Prostate gland (tissue), 2 donors: ENCODE measurements around the gene P2RY2. TPM values are rescaled to one million over a fixed set of nuclear protein-coding genes. Genes with fewer than 3 reads are reported as not detected.

Source experiments
- DNase-seq: peaks from one replicate; pipeline ENCODE4 v3.0.0-alpha.2; 2019; ENCODE audit warnings: low spot score
- H3K27ac ChIP-seq, 2 donors: fragments of 200-600 bp; sonication (generic); 2 replicates each; pipeline ENCODE4 v1.5.1; 2017 to 2019
- H3K27me3 ChIP-seq: fragments of 200-600 bp; sonication (generic); replicated peaks from 2 replicates; pipeline ENCODE4 v1.5.1; 2019; ENCODE audit not compliant: insufficient read depth
- H3K36me3 ChIP-seq, 2 donors: fragments of 200-600 bp; sonication (generic); 1 replicate in 1 of 2; 2 replicates in 1 of 2; pipeline versions ENCODE4 v1.5.1 to v1.8.1; 2017 to 2019
- H3K4me1 ChIP-seq: fragments of 200-600 bp; sonication (generic); replicated peaks from 2 replicates; pipeline ENCODE4 v1.5.1; 2019
- H3K4me3 ChIP-seq, 2 donors: fragments of 200-600 bp; sonication (generic); 2 replicates each; pipeline ENCODE4 v1.5.1; 2017 to 2019
- H3K9me3 ChIP-seq: fragments of 200-600 bp; sonication (generic); 2 replicates; pipeline ENCODE4 v1.5.1; 2017
- CTCF ChIP-seq, 4 experiments: fragments of 200-600 bp in 2 of 4; fragments of 450-650 bp in 2 of 4; sonication (generic) in 2 of 4; IDR thresholded peaks; 1 replicate in 3 of 4; 2 replicates in 1 of 4; pipeline ENCODE4 v1.5.1; 2016 to 2019; ENCODE audit warnings: antibody characterized with exemption in 4 of 4, mild to moderate bottlenecking in 2 of 4, moderate library complexity in 2 of 4
- POLR2A ChIP-seq: fragments of 450-650 bp; IDR thresholded peaks from one replicate; pipeline ENCODE4 v1.6.1; 2016; ENCODE audit warnings: antibody characterized with exemption, mild to moderate bottlenecking
- POLR2AphosphoS5 ChIP-seq: sonication (generic); formaldehyde crosslinking; IDR thresholded peaks from one replicate; pipeline ENCODE4 v1.6.1; 2017; ENCODE audit warnings: antibody characterized with exemption
- WGBS: methylation state at CpG from one replicate; pipeline ENCODE4 v1.1.5; 2018; 5-methylcytosine and 5-hydroxymethylcytosine counted together
- intact Hi-C: fragments of 100-400 bp; cut with DNase I; formaldehyde crosslinking; loops from one replicate; pipeline ENCODE4 v1.14.2; 2022
- total RNA-seq, 2 donors: library from RNA; depleted of rRNA; stranded (reverse); fragments of >200 nt; gene quantifications; one replicate each; pipeline ENCODE4 v1.1.0, GENCODE V29; 2016

Gene P2RY2
- total RNA-seq, 2 donors from 2014 or later = 2.7 to 3.5 TPM

- no peaks in the 10 kb centered on the region for H3K9me3 ChIP-seq
- DNase-seq = no peak
- H3K36me3 ChIP-seq = no peaks in the 10 kb centered on the region
- no peak for TF ChIP-seq POLR2A
- TF ChIP-seq CTCF (IDR thresholded peaks at IDR 0.05) = no peak
- TF ChIP-seq POLR2AphosphoS5 = no peak
- whole genome bisulfite sequencing = 88% methylated on average over 7 of the region's 7 CpGs
- intact Hi-C loops = loop anchor here (5.0 kb wide), 2 partner anchors 52 to 407 kb away; no protein-coding TSS in a partner anchor
- H3K27me3 ChIP-seq = no peaks in the 10 kb centered on the region
- H3K4me3 ChIP-seq = no peak overlapping the region
- H3K27ac ChIP-seq = no peak overlapping the region
- no peaks in the 10 kb centered on the region for H3K4me1 ChIP-seq
Observed at GRCh38 chr11:73239571-73240189, 21.6 kb downstream of the P2RY2 start.

GRCh38 chr11:73240190-73240781 is 22.2 kb downstream of the P2RY2 start:
- DNase-seq = no peak
- WGBS = 25% methylated on average over 4 of the region's 4 CpGs
- TF ChIP-seq POLR2A = no peak
- no peak for TF ChIP-seq POLR2AphosphoS5
- no peak for TF ChIP-seq CTCF (IDR thresholded peaks at IDR 0.05)
- Histone ChIP-seq H3K27ac (no peak overlapping the region), H3K4me1 (no peaks in the 10 kb centered on the region), H3K9me3 (no peaks in the 10 kb centered on the region), H3K4me3 (no peak overlapping the region), H3K36me3 (no peaks in the 10 kb centered on the region), H3K27me3 (no peaks in the 10 kb centered on the region)
- intact Hi-C loops = loop anchor here (5.0 kb wide), 2 partner anchors 53 to 408 kb away; no protein-coding TSS in a partner anchor

GRCh38 chr11:73241300-73241699 is 23.2 kb downstream of the P2RY2 start:
- H3K27ac ChIP-seq = no peak overlapping the region
- no peaks in the 10 kb centered on the region for H3K9me3 ChIP-seq
- no peaks in the 10 kb centered on the region for H3K36me3 ChIP-seq
- 85% methylated on average over 4 of the region's 4 CpGs for WGBS
- intact Hi-C loops = loop anchor here (5.0 kb wide), 2 partner anchors 54 to 409 kb away; no protein-coding TSS in a partner anchor
- H3K27me3 ChIP-seq = no peaks in the 10 kb centered on the region
- TF ChIP-seq POLR2A = no peak
- no peak for TF ChIP-seq POLR2AphosphoS5
- no peak for TF ChIP-seq CTCF (IDR thresholded peaks at IDR 0.05)
- no peak overlapping the region for H3K4me3 ChIP-seq
- DNase-seq = no peak
- no peaks in the 10 kb centered on the region for H3K4me1 ChIP-seq

GRCh38 chr11:73242251-73243092 is 24.4 kb downstream of the P2RY2 start:
- intact Hi-C loops = loop anchor here (5.0 kb wide), 2 partner anchors 55 to 410 kb away; no protein-coding TSS in a partner anchor
- Histone ChIP-seq H3K27me3 (no peaks in the 10 kb centered on the region), H3K36me3 (no peaks in the 10 kb centered on the region), H3K4me3 (no peak overlapping the region), H3K9me3 (no peaks in the 10 kb centered on the region), H3K4me1 (no peaks in the 10 kb centered on the region), H3K27ac (no peak overlapping the region)
- TF ChIP-seq POLR2A = no peak
- peak; percentile 27 for TF ChIP-seq POLR2AphosphoS5
- peak; percentile 81 to 94 (median 90) for TF ChIP-seq CTCF (IDR thresholded peaks at IDR 0.05)
- DNase-seq = peak; percentile 68
- WGBS = 14% methylated on average over 12 of the region's 12 CpGs
